HepG2 (cell line): ENCODE data around the gene MDM4. TPM values are rescaled to one million over a fixed set of nuclear protein-coding genes. Genes with fewer than 3 reads are reported as not detected.

Source experiments
- CBX1 ChIP-seq: IDR thresholded peaks from one replicate; pipeline ENCODE4 v1.6.1; 2016; ENCODE audit warnings: antibody characterized with exemption, low read depth
- TEAD3 ChIP-seq: optimal IDR thresholded peaks from 2 replicates; pipeline ENCODE3; 2016; ENCODE audit warnings: borderline replicate concordance
- THYN1 ChIP-seq: sonication (generic); formaldehyde crosslinking; IDR thresholded peaks from 2 replicates; pipeline ENCODE4 v1.8.1; 2023; ENCODE audit warnings: low read depth, mild to moderate bottlenecking, moderate library complexity, missing genetic modification reagents, borderline replicate concordance
- ZFP82 ChIP-seq: sonication (generic); formaldehyde crosslinking; IDR thresholded peaks from 2 replicates; pipeline ENCODE4 v1.5.1; 2020; ENCODE audit warnings: mild to moderate bottlenecking, missing genetic modification reagents, borderline replicate concordance
- ZFP90 ChIP-seq: sonication (generic); formaldehyde crosslinking; IDR thresholded peaks from 2 replicates; pipeline ENCODE4 v1.8.0; 2022; ENCODE audit warnings: missing genetic modification reagents, mild to moderate bottlenecking, inconsistent platforms, borderline replicate concordance
- ZNF704 ChIP-seq: sonication (generic); formaldehyde crosslinking; IDR thresholded peaks from 2 replicates; pipeline ENCODE4 v1.8.1; 2023; ENCODE audit warnings: mild to moderate bottlenecking, inconsistent platforms, moderate library complexity, missing genetic modification reagents, borderline replicate concordance
- polyA plus RNA-seq, 8 experiments: library from polyadenylated mRNA; depleted of rRNA in 3 of 8; stranded (reverse) in 7 of 8; unstranded in 1 of 8; fragments of >200 nt; fragmentation: Illumina TruSeq in 4 of 8; extraction: Trizol in 4 of 8; gene quantifications; 2 replicates each; pipeline versions ENCODE4 v1.2.1 to v1.2.3, GENCODE V29; 2011 to 2016; ENCODE audit warnings: low read depth in 4 of 8, missing spikeins in 1 of 8, mixed read lengths in 1 of 8; ENCODE audit not compliant: insufficient read depth in 1 of 8
- total RNA-seq, 5 experiments: library from RNA; depleted of rRNA; stranded (reverse); fragments of >200 nt; fragmentation: Illumina TruSeq; extraction: Trizol; gene quantifications; 2 replicates each; pipeline ENCODE4 v1.2.3, GENCODE V29; 2016; ENCODE audit warnings: low read depth in 1 of 5
- TF ChIP-seq, protein P1 (sequence below): sonication (generic); formaldehyde crosslinking; IDR thresholded peaks from 2 replicates; pipeline ENCODE4 v1.4.0; 2020; ENCODE audit warnings: missing genetic modification reagents

MDM4 gene
- total and polyA plus RNA-seq, 2 of the 13 experiments (the other 11 are each of a cell fraction or from before 2014, with no cell fraction given): 14.9 to 19.0 TPM

- TF ChIP-seq CBX1: no peak
- TF ChIP-seq ZNF704: no peak
- no peak for TF ChIP-seq THYN1 (CRISPR knock-in tag)
- TF ChIP-seq ZFP90 (CRISPR knock-in tag): no peak
- no peak for TF ChIP-seq ZFP82 (CRISPR knock-in tag)
- TF ChIP-seq TEAD3: no peak
- TF ChIP-seq, protein P1, sequence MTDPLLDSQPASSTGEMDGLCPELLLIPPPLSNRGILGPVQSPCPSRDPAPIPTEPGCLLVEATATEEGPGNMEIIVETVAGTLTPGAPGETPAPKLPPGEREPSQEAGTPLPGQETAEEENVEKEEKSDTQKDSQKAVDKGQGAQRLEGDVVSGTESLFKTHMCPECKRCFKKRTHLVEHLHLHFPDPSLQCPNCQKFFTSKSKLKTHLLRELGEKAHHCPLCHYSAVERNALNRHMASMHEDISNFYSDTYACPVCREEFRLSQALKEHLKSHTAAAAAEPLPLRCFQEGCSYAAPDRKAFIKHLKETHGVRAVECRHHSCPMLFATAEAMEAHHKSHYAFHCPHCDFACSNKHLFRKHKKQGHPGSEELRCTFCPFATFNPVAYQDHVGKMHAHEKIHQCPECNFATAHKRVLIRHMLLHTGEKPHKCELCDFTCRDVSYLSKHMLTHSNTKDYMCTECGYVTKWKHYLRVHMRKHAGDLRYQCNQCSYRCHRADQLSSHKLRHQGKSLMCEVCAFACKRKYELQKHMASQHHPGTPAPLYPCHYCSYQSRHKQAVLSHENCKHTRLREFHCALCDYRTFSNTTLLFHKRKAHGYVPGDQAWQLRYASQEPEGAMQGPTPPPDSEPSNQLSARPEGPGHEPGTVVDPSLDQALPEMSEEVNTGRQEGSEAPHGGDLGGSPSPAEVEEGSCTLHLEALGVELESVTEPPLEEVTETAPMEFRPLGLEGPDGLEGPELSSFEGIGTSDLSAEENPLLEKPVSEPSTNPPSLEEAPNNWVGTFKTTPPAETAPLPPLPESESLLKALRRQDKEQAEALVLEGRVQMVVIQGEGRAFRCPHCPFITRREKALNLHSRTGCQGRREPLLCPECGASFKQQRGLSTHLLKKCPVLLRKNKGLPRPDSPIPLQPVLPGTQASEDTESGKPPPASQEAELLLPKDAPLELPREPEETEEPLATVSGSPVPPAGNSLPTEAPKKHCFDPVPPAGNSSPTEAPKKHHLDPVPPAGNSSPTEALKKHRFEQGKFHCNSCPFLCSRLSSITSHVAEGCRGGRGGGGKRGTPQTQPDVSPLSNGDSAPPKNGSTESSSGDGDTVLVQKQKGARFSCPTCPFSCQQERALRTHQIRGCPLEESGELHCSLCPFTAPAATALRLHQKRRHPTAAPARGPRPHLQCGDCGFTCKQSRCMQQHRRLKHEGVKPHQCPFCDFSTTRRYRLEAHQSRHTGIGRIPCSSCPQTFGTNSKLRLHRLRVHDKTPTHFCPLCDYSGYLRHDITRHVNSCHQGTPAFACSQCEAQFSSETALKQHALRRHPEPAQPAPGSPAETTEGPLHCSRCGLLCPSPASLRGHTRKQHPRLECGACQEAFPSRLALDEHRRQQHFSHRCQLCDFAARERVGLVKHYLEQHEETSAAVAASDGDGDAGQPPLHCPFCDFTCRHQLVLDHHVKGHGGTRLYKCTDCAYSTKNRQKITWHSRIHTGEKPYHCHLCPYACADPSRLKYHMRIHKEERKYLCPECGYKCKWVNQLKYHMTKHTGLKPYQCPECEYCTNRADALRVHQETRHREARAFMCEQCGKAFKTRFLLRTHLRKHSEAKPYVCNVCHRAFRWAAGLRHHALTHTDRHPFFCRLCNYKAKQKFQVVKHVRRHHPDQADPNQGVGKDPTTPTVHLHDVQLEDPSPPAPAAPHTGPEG (CRISPR knock-in tag): no peak
Observed at GRCh38 chr1:204478172-204478899, 37.9 kb upstream of the MDM4 start (continued).
